GM23248 (cell line): Measurements from ENCODE around the gene NTMT1.

ENCODE experiments used
- EZH2 ChIP-seq: fragments of 200-600 bp; sonication (generic); IDR thresholded peaks from 2 replicates; pipeline ENCODE4 v1.6.1; 2018; ENCODE audit warnings: antibody characterized with exemption, mild to moderate bottlenecking; ENCODE audit not compliant: insufficient read depth, poor library complexity, severe bottlenecking
- EZH2phosphoT487 ChIP-seq: fragments of 200-600 bp; sonication (generic); IDR thresholded peaks from 2 replicates; pipeline ENCODE4 v1.6.1; 2018; ENCODE audit warnings: antibody characterized with exemption, moderate library complexity, mild to moderate bottlenecking, low read depth; ENCODE audit not compliant: insufficient read depth

- no peak for TF ChIP-seq EZH2
- no peak for TF ChIP-seq EZH2phosphoT487
Observed at GRCh38 chr9:129576546-129577543, 49.1 kb upstream of the NTMT1 start.
